K562 (cell line): Measurements from ENCODE around the gene FGG. TPM values are rescaled to one million over a fixed set of nuclear protein-coding genes. Genes with fewer than 3 reads are reported as not detected.
A peak's percentile ranks its signal among the peaks of the same experiment; 100 is the strongest.

Experiments
- BDP1 ChIP-seq: IDR thresholded peaks from 3 replicates; pipeline ENCODE4 v1.6.1; 2011; ENCODE audit not compliant: insufficient read length, insufficient read depth
- CCNT2 ChIP-seq: IDR thresholded peaks from 2 replicates; pipeline ENCODE4 v1.6.1; 2011; ENCODE audit warnings: borderline replicate concordance, low read depth, mild to moderate bottlenecking, moderate library complexity, mixed read lengths, low read length; ENCODE audit not compliant: insufficient read length; ENCODE audit errors: extremely low read depth
- CHCHD3 ChIP-seq: fragments of 250-450 bp; sonication (Bioruptor Pico); IDR thresholded peaks from 2 replicates; pipeline ENCODE4 v2.1.2; 2022; ENCODE audit warnings: mild to moderate bottlenecking
- IRF2 ChIP-seq: sonication (generic); formaldehyde crosslinking; IDR thresholded peaks from 2 replicates; pipeline ENCODE4 v1.8.1; 2022; ENCODE audit warnings: mild to moderate bottlenecking, missing genetic modification reagents
- RCOR1 ChIP-seq, 2 experiments: IDR thresholded peaks; 2 replicates each; pipeline ENCODE4 v1.6.1; 2012; ENCODE audit warnings: low read depth in 2 of 2, low read length in 2 of 2, borderline replicate concordance in 1 of 2, improper control_type of control experiment in 1 of 2
- SREBF1 ChIP-seq: fragments of 150-350 bp; IDR thresholded peaks from 2 replicates; pipeline ENCODE4 v1.6.1; 2014; ENCODE audit warnings: antibody characterized with exemption, low read depth, low read length, borderline replicate concordance
- polyA plus RNA-seq, 8 experiments: library from polyadenylated mRNA; depleted of rRNA in 4 of 8; stranded (reverse) in 5 of 8; unstranded in 3 of 8; fragments of >200 nt; fragmentation: Nextera tagmentation in 2 of 8; fragmentation: Illumina TruSeq in 1 of 8; extraction: Ambion mirVana in 2 of 8; extraction: Trizol in 1 of 8; gene quantifications; 2 replicates each; pipeline versions ENCODE4 v1.2.1 to v1.2.3, GENCODE V29; 2011 to 2014; ENCODE audit warnings: inconsistent platforms in 1 of 8, missing spikeins in 1 of 8
- total RNA-seq, 7 experiments: library from RNA; depleted of rRNA in 6 of 7; stranded (reverse); fragments of >200 nt in 6 of 7; fragmentation: Illumina TruSeq in 2 of 7; extraction: Trizol in 2 of 7; gene quantifications; 2 replicates each; pipeline versions ENCODE4 v1.2.1 to v1.2.3, GENCODE V29; 2011 to 2021; ENCODE audit warnings: low replicate concordance in 1 of 7
- TF ChIP-seq, protein P1 (sequence below), 2 experiments: fragments of 450-650 bp; IDR thresholded peaks; 2 replicates each; pipeline ENCODE4 v1.6.1; 2018; ENCODE audit warnings: mild to moderate bottlenecking in 2 of 2, low read depth in 1 of 2; ENCODE audit not compliant: partially characterized antibody in 2 of 2
- TF ChIP-seq, protein P2 (sequence below): fragments of 200-600 bp; sonication (generic); IDR thresholded peaks from one replicate; pipeline ENCODE4 v1.6.1; 2012; ENCODE audit warnings: mild to moderate bottlenecking, low read depth, low read length, inconsistent platforms
- TF ChIP-seq, protein P3 (sequence below): fragments of 200-800 bp; sonication (Bioruptor generic); IDR thresholded peaks from 2 replicates; pipeline ENCODE4 v1.6.1; 2017; ENCODE audit warnings: missing genetic modification characterization, missing compliant biosample characterization

Gene FGG
- total and polyA plus RNA-seq, 9 of the 15 experiments (the other 6 are each of a cell fraction or from before 2014, with no cell fraction given): 0.08 to 2.2 (median 0.33) TPM; not detected in 2

DNA sequence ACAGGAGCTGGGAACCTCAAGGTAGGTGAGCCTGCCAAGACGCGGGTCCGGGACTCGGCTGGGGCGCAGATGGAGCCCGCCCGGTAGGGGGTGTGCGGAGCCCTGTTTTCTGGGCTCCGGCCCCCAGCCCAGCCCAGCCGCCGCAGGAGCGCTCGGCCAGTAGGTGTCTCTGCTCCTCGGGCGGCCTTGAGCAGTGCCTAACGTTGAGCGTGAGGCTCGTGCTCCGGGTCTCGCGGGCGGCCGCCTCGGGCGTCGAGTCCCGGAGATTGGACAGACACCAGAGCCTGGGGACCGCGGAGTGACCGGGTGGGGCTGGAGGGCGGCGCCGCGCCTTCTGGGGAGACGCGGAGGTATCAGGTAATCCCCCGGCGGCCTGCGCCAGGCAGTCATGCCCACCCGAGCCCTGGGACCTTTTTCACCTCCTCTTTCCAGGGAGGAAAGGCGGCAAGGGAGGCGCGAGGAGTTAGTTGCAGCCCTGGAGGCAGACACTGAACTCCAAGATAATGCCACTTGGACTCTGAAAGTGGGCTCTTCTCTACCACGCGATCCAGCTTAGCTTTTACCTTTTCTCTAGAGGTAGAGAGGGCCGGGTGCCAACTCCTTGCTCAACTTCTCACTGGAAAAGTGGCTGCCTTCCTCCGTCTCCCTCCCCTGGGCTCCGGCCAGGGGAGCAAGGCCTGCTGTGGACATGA, 14.5 kb upstream of the FGG start (continued):
- TF ChIP-seq, protein P1, sequence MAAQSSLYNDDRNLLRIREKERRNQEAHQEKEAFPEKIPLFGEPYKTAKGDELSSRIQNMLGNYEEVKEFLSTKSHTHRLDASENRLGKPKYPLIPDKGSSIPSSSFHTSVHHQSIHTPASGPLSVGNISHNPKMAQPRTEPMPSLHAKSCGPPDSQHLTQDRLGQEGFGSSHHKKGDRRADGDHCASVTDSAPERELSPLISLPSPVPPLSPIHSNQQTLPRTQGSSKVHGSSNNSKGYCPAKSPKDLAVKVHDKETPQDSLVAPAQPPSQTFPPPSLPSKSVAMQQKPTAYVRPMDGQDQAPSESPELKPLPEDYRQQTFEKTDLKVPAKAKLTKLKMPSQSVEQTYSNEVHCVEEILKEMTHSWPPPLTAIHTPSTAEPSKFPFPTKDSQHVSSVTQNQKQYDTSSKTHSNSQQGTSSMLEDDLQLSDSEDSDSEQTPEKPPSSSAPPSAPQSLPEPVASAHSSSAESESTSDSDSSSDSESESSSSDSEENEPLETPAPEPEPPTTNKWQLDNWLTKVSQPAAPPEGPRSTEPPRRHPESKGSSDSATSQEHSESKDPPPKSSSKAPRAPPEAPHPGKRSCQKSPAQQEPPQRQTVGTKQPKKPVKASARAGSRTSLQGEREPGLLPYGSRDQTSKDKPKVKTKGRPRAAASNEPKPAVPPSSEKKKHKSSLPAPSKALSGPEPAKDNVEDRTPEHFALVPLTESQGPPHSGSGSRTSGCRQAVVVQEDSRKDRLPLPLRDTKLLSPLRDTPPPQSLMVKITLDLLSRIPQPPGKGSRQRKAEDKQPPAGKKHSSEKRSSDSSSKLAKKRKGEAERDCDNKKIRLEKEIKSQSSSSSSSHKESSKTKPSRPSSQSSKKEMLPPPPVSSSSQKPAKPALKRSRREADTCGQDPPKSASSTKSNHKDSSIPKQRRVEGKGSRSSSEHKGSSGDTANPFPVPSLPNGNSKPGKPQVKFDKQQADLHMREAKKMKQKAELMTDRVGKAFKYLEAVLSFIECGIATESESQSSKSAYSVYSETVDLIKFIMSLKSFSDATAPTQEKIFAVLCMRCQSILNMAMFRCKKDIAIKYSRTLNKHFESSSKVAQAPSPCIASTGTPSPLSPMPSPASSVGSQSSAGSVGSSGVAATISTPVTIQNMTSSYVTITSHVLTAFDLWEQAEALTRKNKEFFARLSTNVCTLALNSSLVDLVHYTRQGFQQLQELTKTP (IDR thresholded peaks at IDR 0.05; ENCODE audit: low read depth in 1 of 2, partially characterized antibody in 2 of 2): no peak
- no peak for TF ChIP-seq CHCHD3 (CRISPR knock-in tag)
- 0 out of 4 replicates have a peak, but pooled peaks of 1 of the 2 experiments have one; percentile 17 for TF ChIP-seq RCOR1 (IDR thresholded peaks at IDR 0.05; ENCODE audit: borderline replicate concordance in 1 of 2, low read depth in 2 of 2, low read length in 2 of 2)
- no peak for TF ChIP-seq BDP1
- TF ChIP-seq, protein P2, sequence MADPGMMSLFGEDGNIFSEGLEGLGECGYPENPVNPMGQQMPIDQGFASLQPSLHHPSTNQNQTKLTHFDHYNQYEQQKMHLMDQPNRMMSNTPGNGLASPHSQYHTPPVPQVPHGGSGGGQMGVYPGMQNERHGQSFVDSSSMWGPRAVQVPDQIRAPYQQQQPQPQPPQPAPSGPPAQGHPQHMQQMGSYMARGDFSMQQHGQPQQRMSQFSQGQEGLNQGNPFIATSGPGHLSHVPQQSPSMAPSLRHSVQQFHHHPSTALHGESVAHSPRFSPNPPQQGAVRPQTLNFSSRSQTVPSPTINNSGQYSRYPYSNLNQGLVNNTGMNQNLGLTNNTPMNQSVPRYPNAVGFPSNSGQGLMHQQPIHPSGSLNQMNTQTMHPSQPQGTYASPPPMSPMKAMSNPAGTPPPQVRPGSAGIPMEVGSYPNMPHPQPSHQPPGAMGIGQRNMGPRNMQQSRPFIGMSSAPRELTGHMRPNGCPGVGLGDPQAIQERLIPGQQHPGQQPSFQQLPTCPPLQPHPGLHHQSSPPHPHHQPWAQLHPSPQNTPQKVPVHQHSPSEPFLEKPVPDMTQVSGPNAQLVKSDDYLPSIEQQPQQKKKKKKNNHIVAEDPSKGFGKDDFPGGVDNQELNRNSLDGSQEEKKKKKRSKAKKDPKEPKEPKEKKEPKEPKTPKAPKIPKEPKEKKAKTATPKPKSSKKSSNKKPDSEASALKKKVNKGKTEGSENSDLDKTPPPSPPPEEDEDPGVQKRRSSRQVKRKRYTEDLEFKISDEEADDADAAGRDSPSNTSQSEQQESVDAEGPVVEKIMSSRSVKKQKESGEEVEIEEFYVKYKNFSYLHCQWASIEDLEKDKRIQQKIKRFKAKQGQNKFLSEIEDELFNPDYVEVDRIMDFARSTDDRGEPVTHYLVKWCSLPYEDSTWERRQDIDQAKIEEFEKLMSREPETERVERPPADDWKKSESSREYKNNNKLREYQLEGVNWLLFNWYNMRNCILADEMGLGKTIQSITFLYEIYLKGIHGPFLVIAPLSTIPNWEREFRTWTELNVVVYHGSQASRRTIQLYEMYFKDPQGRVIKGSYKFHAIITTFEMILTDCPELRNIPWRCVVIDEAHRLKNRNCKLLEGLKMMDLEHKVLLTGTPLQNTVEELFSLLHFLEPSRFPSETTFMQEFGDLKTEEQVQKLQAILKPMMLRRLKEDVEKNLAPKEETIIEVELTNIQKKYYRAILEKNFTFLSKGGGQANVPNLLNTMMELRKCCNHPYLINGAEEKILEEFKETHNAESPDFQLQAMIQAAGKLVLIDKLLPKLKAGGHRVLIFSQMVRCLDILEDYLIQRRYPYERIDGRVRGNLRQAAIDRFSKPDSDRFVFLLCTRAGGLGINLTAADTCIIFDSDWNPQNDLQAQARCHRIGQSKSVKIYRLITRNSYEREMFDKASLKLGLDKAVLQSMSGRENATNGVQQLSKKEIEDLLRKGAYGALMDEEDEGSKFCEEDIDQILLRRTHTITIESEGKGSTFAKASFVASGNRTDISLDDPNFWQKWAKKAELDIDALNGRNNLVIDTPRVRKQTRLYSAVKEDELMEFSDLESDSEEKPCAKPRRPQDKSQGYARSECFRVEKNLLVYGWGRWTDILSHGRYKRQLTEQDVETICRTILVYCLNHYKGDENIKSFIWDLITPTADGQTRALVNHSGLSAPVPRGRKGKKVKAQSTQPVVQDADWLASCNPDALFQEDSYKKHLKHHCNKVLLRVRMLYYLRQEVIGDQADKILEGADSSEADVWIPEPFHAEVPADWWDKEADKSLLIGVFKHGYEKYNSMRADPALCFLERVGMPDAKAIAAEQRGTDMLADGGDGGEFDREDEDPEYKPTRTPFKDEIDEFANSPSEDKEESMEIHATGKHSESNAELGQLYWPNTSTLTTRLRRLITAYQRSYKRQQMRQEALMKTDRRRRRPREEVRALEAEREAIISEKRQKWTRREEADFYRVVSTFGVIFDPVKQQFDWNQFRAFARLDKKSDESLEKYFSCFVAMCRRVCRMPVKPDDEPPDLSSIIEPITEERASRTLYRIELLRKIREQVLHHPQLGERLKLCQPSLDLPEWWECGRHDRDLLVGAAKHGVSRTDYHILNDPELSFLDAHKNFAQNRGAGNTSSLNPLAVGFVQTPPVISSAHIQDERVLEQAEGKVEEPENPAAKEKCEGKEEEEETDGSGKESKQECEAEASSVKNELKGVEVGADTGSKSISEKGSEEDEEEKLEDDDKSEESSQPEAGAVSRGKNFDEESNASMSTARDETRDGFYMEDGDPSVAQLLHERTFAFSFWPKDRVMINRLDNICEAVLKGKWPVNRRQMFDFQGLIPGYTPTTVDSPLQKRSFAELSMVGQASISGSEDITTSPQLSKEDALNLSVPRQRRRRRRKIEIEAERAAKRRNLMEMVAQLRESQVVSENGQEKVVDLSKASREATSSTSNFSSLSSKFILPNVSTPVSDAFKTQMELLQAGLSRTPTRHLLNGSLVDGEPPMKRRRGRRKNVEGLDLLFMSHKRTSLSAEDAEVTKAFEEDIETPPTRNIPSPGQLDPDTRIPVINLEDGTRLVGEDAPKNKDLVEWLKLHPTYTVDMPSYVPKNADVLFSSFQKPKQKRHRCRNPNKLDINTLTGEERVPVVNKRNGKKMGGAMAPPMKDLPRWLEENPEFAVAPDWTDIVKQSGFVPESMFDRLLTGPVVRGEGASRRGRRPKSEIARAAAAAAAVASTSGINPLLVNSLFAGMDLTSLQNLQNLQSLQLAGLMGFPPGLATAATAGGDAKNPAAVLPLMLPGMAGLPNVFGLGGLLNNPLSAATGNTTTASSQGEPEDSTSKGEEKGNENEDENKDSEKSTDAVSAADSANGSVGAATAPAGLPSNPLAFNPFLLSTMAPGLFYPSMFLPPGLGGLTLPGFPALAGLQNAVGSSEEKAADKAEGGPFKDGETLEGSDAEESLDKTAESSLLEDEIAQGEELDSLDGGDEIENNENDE: no peak
- TF ChIP-seq SREBF1: no peak
- TF ChIP-seq, protein P3, sequence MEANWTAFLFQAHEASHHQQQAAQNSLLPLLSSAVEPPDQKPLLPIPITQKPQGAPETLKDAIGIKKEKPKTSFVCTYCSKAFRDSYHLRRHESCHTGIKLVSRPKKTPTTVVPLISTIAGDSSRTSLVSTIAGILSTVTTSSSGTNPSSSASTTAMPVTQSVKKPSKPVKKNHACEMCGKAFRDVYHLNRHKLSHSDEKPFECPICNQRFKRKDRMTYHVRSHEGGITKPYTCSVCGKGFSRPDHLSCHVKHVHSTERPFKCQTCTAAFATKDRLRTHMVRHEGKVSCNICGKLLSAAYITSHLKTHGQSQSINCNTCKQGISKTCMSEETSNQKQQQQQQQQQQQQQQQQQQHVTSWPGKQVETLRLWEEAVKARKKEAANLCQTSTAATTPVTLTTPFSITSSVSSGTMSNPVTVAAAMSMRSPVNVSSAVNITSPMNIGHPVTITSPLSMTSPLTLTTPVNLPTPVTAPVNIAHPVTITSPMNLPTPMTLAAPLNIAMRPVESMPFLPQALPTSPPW: peak; percentile 56
- peak; percentile 29 for TF ChIP-seq CCNT2
- no peak for TF ChIP-seq IRF2 (CRISPR knock-in tag)
